ENCODE measurements around the gene KLK12.

DNA sequence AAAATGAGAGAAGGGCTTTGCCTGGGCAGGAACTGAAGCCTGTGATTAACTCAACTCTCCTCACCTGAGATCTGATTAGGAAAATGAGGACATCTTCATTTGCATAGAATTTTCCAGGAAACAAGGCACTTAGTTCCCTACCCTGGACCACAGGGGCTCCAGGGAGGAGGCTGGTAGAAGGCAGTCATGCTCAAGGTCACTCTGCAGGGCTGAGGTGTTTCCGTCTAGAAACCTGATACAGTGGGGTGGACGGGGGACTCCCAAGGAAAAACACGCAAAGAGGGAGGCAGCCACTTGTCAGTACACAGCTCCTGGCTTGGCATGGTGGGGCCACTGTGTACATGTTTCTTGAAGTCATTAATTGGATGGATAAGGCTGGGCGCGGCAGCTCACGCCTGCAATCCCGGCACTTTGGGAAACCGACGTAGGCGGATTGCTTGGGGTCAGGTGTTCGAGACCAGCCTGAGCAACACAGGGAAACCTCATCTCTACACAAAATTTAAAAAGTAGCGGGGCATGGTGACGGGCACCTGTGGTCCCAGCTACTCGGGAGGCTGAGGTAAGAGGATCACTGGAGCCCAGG lies 41.9 kb upstream of the KLK12 start:
- TF ChIP-seq POLR2AphosphoS5 (IDR thresholded peaks at IDR 0.05; ENCODE audit: borderline replicate concordance, low read depth, low read length): no peak
- no peak for TF ChIP-seq EZH2 (IDR thresholded peaks at IDR 0.05)
- TF ChIP-seq FOXP2 (optimal IDR thresholded peaks at IDR 0.05; ENCODE audit: control extremely low read depth, extremely low read length, insufficient read depth): no peak

Data from SK-N-MC (cell line).